H9 (cell line): Measurements from ENCODE around the gene MTHFD1L. TPM values are rescaled to one million over a fixed set of nuclear protein-coding genes. Genes with fewer than 3 reads are reported as not detected.

Experiments used
- DNase-seq: peaks from one replicate; pipeline ENCODE4 v3.0.0-alpha.2; 2017
- H2AFZ ChIP-seq: one replicate; pipeline ENCODE4 v1.6.1; 2013; ENCODE audit warnings: mild to moderate bottlenecking, low read length, control low read depth, moderate library complexity
- H2AK5ac ChIP-seq: 2 replicates; pipeline ENCODE4 v1.6.1; 2013; ENCODE audit warnings: low read length, control low read depth, mixed read lengths; ENCODE audit not compliant: insufficient read length
- H2BK120ac ChIP-seq: one replicate; pipeline ENCODE4 v1.6.1; 2013; ENCODE audit warnings: low read depth, mild to moderate bottlenecking, low read length, control low read depth, inconsistent platforms; ENCODE audit not compliant: poor library complexity, severe bottlenecking
- H2BK12ac ChIP-seq: 2 replicates; pipeline ENCODE4 v1.6.1; 2013; ENCODE audit warnings: low read length, control low read depth, mixed read lengths, low read depth; ENCODE audit not compliant: insufficient read length
- H2BK15ac ChIP-seq: 2 replicates; pipeline ENCODE4 v1.6.1; 2013; ENCODE audit warnings: low read depth, low read length, control low read depth
- H2BK20ac ChIP-seq: one replicate; pipeline ENCODE4 v1.6.1; 2013; ENCODE audit warnings: low read depth, mild to moderate bottlenecking, low read length, control low read depth, inconsistent platforms; ENCODE audit not compliant: poor library complexity, severe bottlenecking
- H2BK5ac ChIP-seq: 2 replicates; pipeline ENCODE4 v1.6.1; 2013; ENCODE audit warnings: low read length, control low read depth, mixed read lengths; ENCODE audit not compliant: insufficient read length
- H3K14ac ChIP-seq: 2 replicates; pipeline ENCODE4 v1.6.1; 2013; ENCODE audit warnings: low read length, control low read depth; ENCODE audit not compliant: insufficient read depth
- H3K18ac ChIP-seq: 2 replicates; pipeline ENCODE4 v1.6.1; 2013; ENCODE audit warnings: low read depth, mild to moderate bottlenecking, mixed read lengths, low read length, control low read depth; ENCODE audit not compliant: insufficient read length
- H3K23ac ChIP-seq: 2 replicates; pipeline ENCODE4 v1.6.1; 2013; ENCODE audit warnings: low read length, control low read depth, mixed read lengths, low read depth; ENCODE audit not compliant: insufficient read length
- H3K23me2 ChIP-seq: 2 replicates; pipeline ENCODE4 v1.6.1; 2013; ENCODE audit warnings: low read depth, mild to moderate bottlenecking, mixed read lengths, low read length, control low read depth; ENCODE audit not compliant: insufficient read length, poor library complexity, severe bottlenecking
- H3K27ac ChIP-seq: 2 replicates; pipeline ENCODE4 v1.5.1; 2013; ENCODE audit warnings: low read length, control low read depth, mixed read lengths, low read depth; ENCODE audit not compliant: insufficient read length
- H3K27me3 ChIP-seq: 2 replicates; pipeline ENCODE4 v1.6.1; 2013; ENCODE audit warnings: low read length, control low read depth, inconsistent platforms; ENCODE audit not compliant: insufficient read depth
- H3K4ac ChIP-seq: 2 replicates; pipeline ENCODE4 v1.6.1; 2013; ENCODE audit warnings: low read depth, mild to moderate bottlenecking, control low read depth, inconsistent platforms, low read length, moderate library complexity
- H3K4me1 ChIP-seq: 2 replicates; pipeline ENCODE4 v1.6.1; 2013; ENCODE audit warnings: low read length, control low read depth, inconsistent platforms; ENCODE audit not compliant: insufficient read depth
- H3K4me2 ChIP-seq: 2 replicates; pipeline ENCODE4 v1.6.1; 2013; ENCODE audit warnings: low read length, control low read depth, mixed read lengths; ENCODE audit not compliant: insufficient read length, insufficient read depth
- H3K56ac ChIP-seq: 2 replicates; pipeline ENCODE4 v1.6.1; 2013; ENCODE audit warnings: low read depth, mild to moderate bottlenecking, mixed read lengths, low read length, control low read depth; ENCODE audit not compliant: insufficient read length
- H3K79me1 ChIP-seq: 2 replicates; pipeline ENCODE4 v1.6.1; 2013; ENCODE audit warnings: low read depth, mild to moderate bottlenecking, moderate library complexity, low read length, control low read depth, inconsistent platforms; ENCODE audit not compliant: insufficient read depth, poor library complexity, severe bottlenecking
- H3K79me2 ChIP-seq: 2 replicates; pipeline ENCODE4 v1.6.1; 2013; ENCODE audit warnings: low read length, control low read depth, inconsistent platforms; ENCODE audit not compliant: insufficient read depth
- H3K9ac ChIP-seq: 2 replicates; pipeline ENCODE4 v1.6.1; 2013; ENCODE audit warnings: low read length, control low read depth, mixed read lengths; ENCODE audit not compliant: insufficient read length; ENCODE audit errors: extremely low read depth
- H3K9me3 ChIP-seq: one replicate; pipeline ENCODE4 v1.6.1; 2013; ENCODE audit warnings: low read depth, low read length, inconsistent platforms; ENCODE audit not compliant: control insufficient read depth
- H3T11ph ChIP-seq: one replicate; pipeline ENCODE4 v1.6.1; 2013; ENCODE audit warnings: mild to moderate bottlenecking, low read length, control low read depth, inconsistent platforms
- H4K20me1 ChIP-seq: one replicate; pipeline ENCODE4 v1.6.1; 2013; ENCODE audit not compliant: control insufficient read depth, insufficient read length, insufficient read depth
- H4K5ac ChIP-seq: 2 replicates; pipeline ENCODE4 v1.6.1; 2013; ENCODE audit warnings: low read depth, mild to moderate bottlenecking, mixed read lengths, low read length, control low read depth; ENCODE audit not compliant: insufficient read length
- H4K8ac ChIP-seq: replicated peaks from 2 replicates; pipeline ENCODE4 v1.6.1; 2013; ENCODE audit warnings: low read length, control low read depth, mixed read lengths, low read depth; ENCODE audit not compliant: insufficient read length
- H4K91ac ChIP-seq: 2 replicates; pipeline ENCODE4 v1.6.1; 2013; ENCODE audit warnings: low read depth, mild to moderate bottlenecking, moderate library complexity, mixed read lengths, low read length, control low read depth; ENCODE audit not compliant: insufficient read length
- H3K27ac Mint-ChIP-seq, 3 experiments: 2 replicates in 2 of 3; 3 replicates in 1 of 3; pipeline ENCODE4 v1.8.0; 2020 to 2021; ENCODE audit warnings: mixed read lengths in 3 of 3, mild to moderate bottlenecking in 1 of 3, moderate library complexity in 1 of 3
- H3K27me3 Mint-ChIP-seq: 2 replicates; pipeline ENCODE4 v1.8.0; 2021; ENCODE audit warnings: low read depth, mild to moderate bottlenecking, moderate library complexity, mixed read lengths
- H3K36me3 Mint-ChIP-seq, 3 experiments: 2 replicates in 2 of 3; 3 replicates in 1 of 3; pipeline ENCODE4 v1.8.0; 2020 to 2021; ENCODE audit warnings: low read depth in 3 of 3, mixed read lengths in 3 of 3; ENCODE audit not compliant: insufficient read depth in 1 of 3
- H3K4me1 Mint-ChIP-seq, 2 experiments: 2 replicates each; pipeline ENCODE4 v1.8.0; 2020; ENCODE audit warnings: mixed read lengths in 2 of 2
- H3K4me3 Mint-ChIP-seq, 2 experiments: 2 replicates in 1 of 2; 3 replicates in 1 of 2; pipeline ENCODE4 v1.8.0; 2020 to 2021; ENCODE audit warnings: mild to moderate bottlenecking in 2 of 2, mixed read lengths in 2 of 2, moderate library complexity in 1 of 2
- H3K9me3 Mint-ChIP-seq, 2 experiments: 2 replicates in 1 of 2; 3 replicates in 1 of 2; pipeline ENCODE4 v1.8.0; 2020; ENCODE audit warnings: mild to moderate bottlenecking in 2 of 2, mixed read lengths in 2 of 2, moderate library complexity in 1 of 2
- CTCF ChIP-seq: fragments of 200-600 bp; sonication (generic); conservative IDR thresholded peaks from 3 replicates; pipeline ENCODE4 v1.8.0; 2021; ENCODE audit warnings: antibody characterized with exemption, mild to moderate bottlenecking
- WGBS: extraction: QIAGEN DNeasy Blood & Tissue Kit; methylation state at CpG from one replicate; pipeline ENCODE4 v1.1.7; 2013; ENCODE audit warnings: missing lambda C conversion rate, low lambda C conversion rate, mixed read lengths; ENCODE audit not compliant: insufficient read length; ENCODE audit errors: extremely low coverage; 5-methylcytosine and 5-hydroxymethylcytosine counted together
- total RNA-seq: library from RNA; stranded (reverse); gene quantifications from 2 replicates; pipeline ENCODE4 v1.2.1, GENCODE V29; 2021

Gene MTHFD1L
- total RNA-seq, 1 experiment from 2014 or later: 90.2 TPM

- H3K4me1 Mint-ChIP-seq: peaks cover 17 to 18% of the 10 kb centered on the region in 2 experiments
- Histone ChIP-seq H2AFZ (no peak overlapping the region), H4K20me1 (no peaks in the 10 kb centered on the region), H3K27ac (no peak overlapping the region), H3K23me2 (peaks cover 3% of the 10 kb centered on the region), H3K23ac (no peak overlapping the region), H3K9ac (no peak overlapping the region), H4K8ac (no peak overlapping the region), H3K27me3 (no peaks in the 10 kb centered on the region), H3K14ac (no peak overlapping the region), H3K18ac (no peak overlapping the region), H3K56ac (no peak overlapping the region), H3K79me1 (no peaks in the 10 kb centered on the region), H4K5ac (no peak overlapping the region), H2BK120ac (no peak overlapping the region), H3K79me2 (no peaks in the 10 kb centered on the region), H3K4me2 (no peak overlapping the region), H2BK12ac (no peak overlapping the region), H2BK15ac (no peak overlapping the region), H3K4me1 (no peaks in the 10 kb centered on the region), H2AK5ac (no peak overlapping the region), H3K4ac (no peak overlapping the region), H4K91ac (no peak overlapping the region), H3K9me3 (no peaks in the 10 kb centered on the region), H2BK20ac (no peak overlapping the region), H2BK5ac (no peak overlapping the region), H3T11ph (no peak overlapping the region)
- DNase-seq: no peak
- no peak overlapping the region; a peak in 2 of 7 replicates for H3K27ac Mint-ChIP-seq
- H3K9me3 Mint-ChIP-seq: no peaks in the 10 kb centered on the region
- H3K27me3 Mint-ChIP-seq: no peaks in the 10 kb centered on the region
- H3K36me3 Mint-ChIP-seq: peaks cover 9 to 56% (median 16%) of the 10 kb centered on the region in 3 experiments; a peak in 6 of 7 replicates
- no CpG with 5 or more reads among the region's 7 CpGs for WGBS
- TF ChIP-seq CTCF: no peak
- no peak overlapping the region for H3K4me3 Mint-ChIP-seq
These were observed 159.1 kb downstream of the MTHFD1L start for GRCh38 chr6:151024597-151024996.
